Posterior vena cava (tissue), 2 donors: ENCODE measurements around the gene FASN. TPM values are rescaled to one million over a fixed set of nuclear protein-coding genes. Genes with fewer than 3 reads are reported as not detected.

Experiments used
- DNase-seq: peaks from one replicate; pipeline ENCODE4 v3.0.0-alpha.2; 2020; ENCODE audit warnings: low spot score
- intact Hi-C, 2 donors: fragments of 100-400 bp; cut with DNase I; formaldehyde crosslinking; loops; one replicate each; pipeline versions ENCODE4 v1.14.1 to v1.14.2; 2022 to 2023
- total RNA-seq, 2 donors: library from RNA; stranded (reverse); fragmentation: NEBNext Ultra II Directional; extraction: Animal tissue kit (Norgen Biotek cat#: 25700); gene quantifications; one replicate each; pipeline ENCODE4 v1.2.1, GENCODE V29; 2021
- donor health status: DM: yes; HTN: yes; CAD: no.
- donor health status: DM: yes; HTN: yes; CAD: no.

The FASN gene
- total RNA-seq, 2 donors from 2014 or later, result 41.9 to 50.6 TPM

GRCh38 chr17:82120148-82120547, 22.1 kb upstream of the FASN start:
- DNase-seq, result no peak
- intact Hi-C loops, result no loop called here

DNA sequence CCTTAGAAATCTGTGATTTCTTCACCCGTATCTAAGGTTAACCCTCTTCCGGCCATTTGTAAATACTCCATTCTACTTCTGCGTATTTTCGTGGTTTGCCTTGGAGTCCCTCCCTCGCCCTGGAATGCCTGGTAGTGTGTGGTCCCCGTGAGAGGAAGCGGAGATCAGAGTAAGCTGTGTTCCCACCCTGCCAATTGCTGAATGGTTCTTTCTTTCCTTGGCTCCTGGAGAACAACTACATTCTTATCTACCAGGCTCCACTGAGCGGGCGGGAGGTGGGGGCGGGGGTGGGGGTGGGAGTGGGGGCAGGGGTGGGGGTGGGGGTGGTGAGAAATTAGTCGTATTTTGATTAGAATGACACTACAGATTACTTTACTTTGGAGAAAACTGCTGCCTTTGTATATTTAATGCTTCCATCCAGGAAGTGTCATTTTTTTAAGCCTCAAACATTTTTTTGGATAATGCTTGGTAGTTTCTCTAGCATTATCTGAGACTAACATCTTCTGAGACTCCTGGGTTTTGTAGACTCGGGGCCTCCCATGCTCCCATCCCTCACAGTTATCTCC, 20.9 kb upstream of the FASN start:
- no peak for DNase-seq
- intact Hi-C loops, result no loop called here

DNA sequence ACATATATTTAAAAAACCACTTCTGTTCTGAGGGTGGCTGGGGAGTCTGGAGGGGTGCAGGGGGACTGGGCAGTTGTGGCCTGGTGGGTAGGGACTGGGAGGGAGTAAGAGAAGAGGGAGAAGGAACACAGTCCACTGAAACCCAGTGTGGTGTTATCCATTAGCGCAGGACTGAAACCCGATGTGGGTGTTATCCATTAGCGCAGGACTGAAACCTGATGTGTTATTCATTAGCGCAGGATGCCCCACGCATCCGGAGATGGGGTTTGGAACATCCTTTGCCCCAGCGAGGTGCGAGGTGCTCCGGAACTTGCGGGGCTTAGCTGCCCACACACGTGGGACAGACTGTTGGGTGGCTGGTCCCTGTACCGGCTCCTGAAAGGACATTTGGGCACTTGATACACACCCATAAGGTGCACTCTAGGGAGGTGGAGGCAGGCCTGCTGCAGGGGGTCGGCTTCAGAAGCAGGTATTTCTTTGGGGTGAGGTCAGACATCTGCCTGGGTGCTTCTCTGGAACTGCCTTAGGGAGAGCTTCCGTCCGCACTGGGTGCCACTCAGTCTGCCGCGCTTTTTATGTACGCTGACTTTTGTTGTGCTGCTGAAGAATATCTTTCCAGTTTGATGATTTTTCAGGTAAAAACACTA, 20.3 kb upstream of the FASN start:
- intact Hi-C loops, result no loop called here
- DNase-seq, result peak; percentile 78

GRCh38 chr17:82117139-82118090, 19.4 kb upstream of the FASN start:
- no peak for DNase-seq
- intact Hi-C loops, result no loop called here

DNA sequence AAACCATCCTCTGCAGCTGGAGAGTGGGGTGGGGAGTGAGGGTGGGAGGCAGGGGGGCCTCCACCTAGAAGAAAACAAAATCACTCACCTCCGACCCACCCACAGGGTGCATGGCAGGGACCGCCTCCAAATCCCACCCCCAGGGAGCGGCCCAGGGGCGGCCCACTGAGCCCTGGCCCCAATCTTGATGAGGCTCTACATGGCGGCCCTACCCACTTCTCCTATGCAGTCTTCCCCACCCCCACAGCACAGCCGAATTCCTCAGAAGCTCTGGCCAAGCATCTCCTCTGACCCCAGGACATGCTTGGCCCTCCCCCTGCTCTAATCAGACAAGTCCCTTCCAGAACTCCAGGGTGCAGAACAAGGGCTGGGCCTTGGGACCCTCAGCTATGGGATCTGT, 18.2 kb upstream of the FASN start:
- intact Hi-C loops, result no loop called here
- no peak for DNase-seq

GRCh38 chr17:82114872-82115271, 16.8 kb upstream of the FASN start:
- intact Hi-C loops, result no loop called here
- no peak for DNase-seq

- no peak for DNase-seq
- intact Hi-C loops, result no loop called here
These were observed 16.4 kb upstream of the FASN start for GRCh38 chr17:82114447-82114846.

DNA sequence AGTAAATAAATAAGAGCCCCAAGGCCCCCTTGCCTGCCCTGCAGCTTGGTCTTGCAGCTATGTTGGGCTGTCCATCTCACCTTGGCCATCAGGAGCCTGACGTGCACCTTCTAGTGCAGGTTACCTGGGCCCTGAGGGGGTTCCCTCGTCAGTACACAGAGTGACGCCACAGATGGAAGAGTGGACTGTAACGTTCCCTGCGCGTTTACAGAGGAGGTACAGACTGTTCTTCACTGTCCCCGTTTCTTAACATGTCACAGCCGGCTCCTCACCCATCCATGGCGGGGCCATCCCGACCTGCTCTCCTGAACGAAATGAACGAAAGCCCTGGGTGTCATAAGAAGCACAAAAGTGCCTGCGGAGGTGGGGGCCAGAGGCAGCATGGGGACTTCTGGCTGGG, 15.9 kb upstream of the FASN start:
- intact Hi-C loops, result no loop called here
- no peak for DNase-seq

DNA sequence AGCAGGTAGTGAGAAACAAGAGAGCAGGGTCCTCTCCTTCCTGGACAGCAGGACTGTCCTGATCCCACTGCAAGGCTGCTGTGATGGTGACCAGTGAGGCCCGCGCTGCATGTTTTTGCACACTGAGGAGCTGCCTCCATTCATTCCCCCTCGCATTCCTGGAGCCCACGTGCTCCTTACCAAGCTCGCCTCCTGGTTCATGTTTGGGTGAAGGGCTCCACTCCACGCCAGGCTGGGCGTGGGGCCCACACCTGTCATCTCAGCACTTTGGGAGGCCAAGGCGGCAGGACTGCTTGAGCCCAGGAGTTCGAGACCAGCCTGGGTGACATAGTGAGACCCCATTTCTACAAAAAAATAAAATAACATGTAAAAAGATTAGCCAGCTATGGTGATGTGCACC, 15.4 kb upstream of the FASN start:
- intact Hi-C loops, result no loop called here

DNA sequence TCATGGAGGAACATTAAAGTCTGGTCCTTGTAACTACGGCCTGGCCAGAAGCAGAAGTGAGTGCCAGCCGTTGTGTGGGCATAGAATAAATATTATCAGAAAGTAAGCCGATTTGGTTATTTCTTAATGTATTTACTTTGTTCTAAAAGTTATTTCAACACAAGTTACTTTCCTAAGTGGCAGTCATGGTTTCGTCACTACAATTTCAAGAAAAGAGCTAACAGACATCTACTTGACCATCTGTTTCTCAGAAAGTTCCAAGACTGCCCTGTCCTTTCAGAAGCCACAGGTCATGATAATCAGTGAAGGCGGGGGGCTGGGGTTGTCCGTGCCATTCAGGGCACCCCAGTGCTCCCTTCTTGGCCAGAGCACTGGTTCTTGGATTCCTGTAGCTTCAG, 14.9 kb upstream of the FASN start:
- no peak for DNase-seq
- intact Hi-C loops, result no loop called here

More for the DNA sequence above, 15.4 kb upstream of the FASN start:
- no peak for DNase-seq

DNA sequence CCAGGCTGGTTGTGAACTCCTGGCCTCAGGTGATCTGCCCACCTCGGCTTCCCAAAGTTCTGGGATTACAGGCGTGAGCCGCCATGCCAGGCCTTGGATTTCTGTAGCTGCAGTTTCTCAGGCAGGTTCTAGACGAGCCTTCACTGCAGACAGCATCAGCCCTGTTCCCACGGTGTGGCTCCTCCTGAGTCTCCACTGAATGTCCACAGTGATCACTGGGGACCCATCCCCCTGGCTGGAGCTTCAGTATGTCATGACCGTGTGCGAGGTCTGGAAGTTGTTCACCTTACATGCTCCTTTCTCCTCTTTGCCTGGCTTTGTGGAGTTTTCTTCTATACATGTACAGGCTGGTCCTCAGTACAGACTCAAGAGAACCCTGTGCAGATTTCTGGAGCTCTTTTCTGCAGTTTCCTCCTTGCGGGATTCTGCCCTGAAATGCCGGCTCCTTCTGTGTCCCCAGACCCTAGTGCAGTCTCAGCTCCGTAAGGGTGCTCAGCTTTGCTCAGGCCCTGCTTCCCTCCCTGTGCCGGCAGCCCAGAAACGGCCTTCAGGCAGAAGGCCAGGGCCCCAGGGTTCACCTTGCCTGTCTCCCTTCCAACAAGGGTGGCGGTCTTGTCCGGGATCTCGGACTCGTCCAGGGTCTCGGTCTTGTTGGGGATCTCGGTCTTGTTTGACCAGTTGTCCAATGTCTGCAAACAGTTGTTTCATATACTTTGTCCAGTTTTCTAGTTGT, 14.3 kb upstream of the FASN start:
- intact Hi-C loops, result no loop called here
- DNase-seq, result no peak

DNA sequence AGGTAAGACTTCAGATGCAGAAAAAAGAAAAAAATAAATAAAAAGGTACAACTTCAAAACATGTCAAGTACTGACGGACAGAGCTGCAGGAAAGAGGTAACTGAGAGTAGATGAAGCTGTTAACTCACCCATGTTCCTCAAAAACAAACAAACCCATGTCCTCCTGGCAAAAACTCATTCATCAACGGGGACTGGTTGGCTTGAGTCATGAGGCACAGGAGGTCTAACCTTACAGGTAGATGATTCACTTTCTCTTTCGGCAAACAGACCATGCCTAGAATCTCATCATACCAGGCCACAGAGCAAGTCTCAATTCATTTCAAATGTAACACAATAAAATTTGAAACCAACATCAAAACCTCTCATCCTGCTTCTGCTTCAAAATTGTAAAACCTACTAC, 12.3 kb upstream of the FASN start:
- no peak for DNase-seq
- intact Hi-C loops, result no loop called here

DNA sequence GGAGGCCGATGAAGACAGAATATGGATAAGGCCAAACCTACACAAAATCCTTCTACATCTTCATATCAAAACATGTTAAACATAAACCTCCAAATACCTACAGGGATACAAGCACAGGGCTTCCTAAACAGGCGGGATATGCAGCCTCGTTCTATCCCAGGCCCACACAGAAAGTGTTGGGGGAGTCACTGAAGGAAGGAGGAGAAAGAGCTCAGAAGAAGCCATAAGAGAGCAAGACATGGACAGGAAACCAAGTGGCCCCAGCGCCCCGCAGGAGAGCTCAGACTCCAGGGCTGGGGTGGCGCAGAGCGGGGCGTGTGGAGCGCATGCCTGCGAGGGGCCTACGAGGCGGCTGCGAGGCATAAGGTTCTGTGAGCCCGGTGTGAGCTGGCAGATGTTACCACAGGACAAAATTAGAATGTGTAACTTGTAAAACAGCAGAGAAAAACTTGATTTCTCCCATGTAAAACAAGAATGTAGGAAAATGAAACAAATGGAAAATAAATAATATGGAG, 11.0 kb upstream of the FASN start:
- intact Hi-C loops, result no loop called here
- no peak for DNase-seq

- no peak for DNase-seq
- intact Hi-C loops, result no loop called here
These were observed 10.5 kb upstream of the FASN start for GRCh38 chr17:82108496-82108945.

- intact Hi-C loops, result no loop called here
- DNase-seq, result no peak
These were observed 10.0 kb upstream of the FASN start for GRCh38 chr17:82108038-82108437.

DNA sequence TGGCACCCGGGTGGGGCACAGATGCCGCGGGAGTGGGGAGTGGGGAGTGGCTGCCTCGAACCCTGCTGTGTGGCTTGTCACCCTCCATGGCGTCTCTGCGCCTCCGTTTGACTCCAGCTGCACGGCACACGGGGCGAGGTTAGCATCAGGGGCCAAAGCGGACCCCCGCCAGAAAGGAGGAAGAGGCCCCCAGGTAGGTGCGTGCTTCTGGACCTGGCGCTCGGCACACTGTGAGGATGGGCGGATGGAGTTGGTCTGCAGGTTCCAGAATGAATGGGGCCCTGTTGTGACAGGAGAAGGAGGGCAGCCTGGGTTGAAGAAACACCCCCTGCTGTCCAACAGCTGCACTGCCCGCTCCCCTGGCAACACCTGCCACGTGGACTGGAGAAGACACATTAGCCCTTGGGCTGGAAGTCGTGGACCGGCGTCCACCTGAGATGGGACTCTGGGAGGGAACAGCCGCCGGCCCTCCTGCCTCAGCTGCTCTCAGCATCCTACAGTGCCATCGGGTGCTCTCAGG, 9.4 kb upstream of the FASN start:
- intact Hi-C loops, result no loop called here
- no peak for DNase-seq

DNA sequence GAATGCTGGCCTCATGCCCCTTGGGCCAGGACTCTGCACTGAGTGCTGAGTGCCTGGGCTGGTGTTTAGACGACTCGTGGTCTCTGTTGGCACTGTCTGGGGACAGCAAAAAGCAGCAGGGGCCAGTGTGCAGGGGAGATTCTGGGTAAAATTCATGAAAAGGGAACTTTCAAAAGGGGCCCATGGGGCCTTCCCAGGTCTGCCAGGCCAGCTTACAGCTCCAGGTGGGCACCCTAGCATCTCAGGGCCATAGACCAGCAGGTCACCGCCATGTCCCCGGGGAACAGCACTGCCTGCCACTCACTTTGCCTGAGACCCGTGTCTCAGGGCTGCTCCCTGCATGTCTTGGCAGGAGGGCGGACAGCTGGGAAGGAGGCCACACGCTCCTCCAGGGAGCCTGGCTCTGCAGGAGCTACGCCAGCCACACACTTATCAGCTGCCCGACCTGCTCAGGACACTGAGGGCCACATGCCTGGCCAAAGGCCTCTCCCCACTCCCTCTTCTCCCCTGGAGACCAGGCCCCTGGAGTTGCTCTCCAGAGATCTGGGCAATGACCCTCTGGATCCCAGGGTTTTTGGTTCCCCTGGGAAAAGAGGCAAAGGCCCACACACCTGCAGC, 8.8 kb upstream of the FASN start:
- intact Hi-C loops, result no loop called here
- no peak for DNase-seq

- no peak for DNase-seq
These were observed 8.0 kb upstream of the FASN start for GRCh38 chr17:82105882-82106687.

More at GRCh38 chr17:82105882-82106687, 8.0 kb upstream of the FASN start:
- intact Hi-C loops, result no loop called here
